ENCODE data around the gene NNT. TPM values are rescaled to one million over a fixed set of nuclear protein-coding genes. Genes with fewer than 3 reads are reported as not detected.

The NNT gene
- total RNA-seq, 2 donors from 2014 or later = 25.1 to 30.1 TPM

- H3K27ac ChIP-seq = peak within 1 kb of the TSS; percentile 92 to 99 (median 96)
- intact Hi-C loops (cut with DNase I) = no loop called here
- DNase-seq = peak; percentile 76 to 86 (median 85)
- TF ChIP-seq POLR2A (IDR thresholded peaks at IDR 0.05) = peak; percentile 74 to 79 (median 76)
- peak; percentile 32 to 85 (median 75) for TF ChIP-seq CTCF (IDR thresholded peaks at IDR 0.05)
- whole genome bisulfite sequencing, 2 donors = 0% methylated on average over 10 to 48 of the region's 79 CpGs
- peak within 1 kb of the TSS; percentile 81 to 89 for H3K4me3 ChIP-seq
- no peaks in the 10 kb centered on the region for H3K36me3 ChIP-seq (replicated peaks in 1 of 2; ENCODE audit: insufficient read depth in 1 of 2, low read depth in 2 of 2)
- no peaks in the 10 kb centered on the region for H3K27me3 ChIP-seq
- H3K4me1 ChIP-seq = peaks cover 44% of the 10 kb centered on the region
- peak; percentile 94 for ATAC-seq
- no peaks in the 10 kb centered on the region for H3K9me3 ChIP-seq
Measured at GRCh38 chr5:43556857-43557542, 46.0 kb upstream of the NNT start, which contains the start of gene PAIP1. Gene PAIP1 (minus strand): TSS chr5:43557077. CDS start chr5:43556846, 231 bp downstream.

GRCh38 chr5:43560128-43560527, 42.9 kb upstream of the NNT start:
- Histone ChIP-seq H3K9me3 (no peaks in the 10 kb centered on the region), H3K27ac (no peak overlapping the region), H3K27me3 (no peaks in the 10 kb centered on the region), H3K4me3 (no peak overlapping the region), H3K4me1 (peaks cover 15% of the 10 kb centered on the region), H3K36me3 (replicated peaks in 1 of 2; ENCODE audit: insufficient read depth in 1 of 2, low read depth in 2 of 2) (no peaks in the 10 kb centered on the region)
- TF ChIP-seq CTCF (IDR thresholded peaks at IDR 0.05) (no peak), POLR2A (IDR thresholded peaks at IDR 0.05) (no peak)
- 27 to 29% methylated on average over 2 of the region's 2 CpGs for WGBS, 2 donors
- no peak for ATAC-seq
- intact Hi-C loops (cut with DNase I) = no loop called here
- no peak for DNase-seq

GRCh38 chr5:43561356-43561755, 41.6 kb upstream of the NNT start:
- TF ChIP-seq POLR2A (IDR thresholded peaks at IDR 0.05) = no peak
- no peak for TF ChIP-seq CTCF (IDR thresholded peaks at IDR 0.05)
- H3K27ac ChIP-seq = no peak overlapping the region
- no peaks in the 10 kb centered on the region for H3K9me3 ChIP-seq
- H3K4me3 ChIP-seq = no peak overlapping the region
- H3K36me3 ChIP-seq (replicated peaks in 1 of 2; ENCODE audit: insufficient read depth in 1 of 2, low read depth in 2 of 2) = no peaks in the 10 kb centered on the region
- peaks cover 6% of the 10 kb centered on the region for H3K4me1 ChIP-seq
- ATAC-seq (no peak), DNase-seq (no peak)
- intact Hi-C loops (cut with DNase I) = no loop called here
- no peaks in the 10 kb centered on the region for H3K27me3 ChIP-seq

- H3K9me3 ChIP-seq = no peaks in the 10 kb centered on the region
- ATAC-seq (no peak), DNase-seq (no peak)
- no peak overlapping the region for H3K4me3 ChIP-seq
- no peaks in the 10 kb centered on the region for H3K27me3 ChIP-seq
- no peaks in the 10 kb centered on the region for H3K4me1 ChIP-seq
- no peaks in the 10 kb centered on the region for H3K36me3 ChIP-seq (replicated peaks in 1 of 2; ENCODE audit: insufficient read depth in 1 of 2, low read depth in 2 of 2)
- no peak for TF ChIP-seq CTCF (IDR thresholded peaks at IDR 0.05)
- TF ChIP-seq POLR2A (IDR thresholded peaks at IDR 0.05) = no peak
- intact Hi-C loops (cut with DNase I) = no loop called here
- H3K27ac ChIP-seq = no peak overlapping the region
- 48 to 58% methylated on average over 3 of the region's 3 CpGs for WGBS, 2 donors
Measured at GRCh38 chr5:43563321-43563720, 39.7 kb upstream of the NNT start.

GRCh38 chr5:43564289-43564850, 38.6 kb upstream of the NNT start:
- intact Hi-C loops (cut with DNase I) = no loop called here
- Histone ChIP-seq H3K27ac (no peak overlapping the region), H3K4me1 (no peaks in the 10 kb centered on the region), H3K9me3 (no peaks in the 10 kb centered on the region), H3K36me3 (replicated peaks in 1 of 2; ENCODE audit: insufficient read depth in 1 of 2, low read depth in 2 of 2) (no peaks in the 10 kb centered on the region), H3K4me3 (no peak overlapping the region), H3K27me3 (no peaks in the 10 kb centered on the region)
- DNase-seq (no peak), ATAC-seq (no peak)
- 64 to 65% methylated on average over 5 of the region's 5 CpGs for WGBS, 2 donors
- TF ChIP-seq CTCF (IDR thresholded peaks at IDR 0.05) (no peak), POLR2A (IDR thresholded peaks at IDR 0.05) (no peak)
